ENCODE measurements around the gene RPSA. TPM values are rescaled to one million over a fixed set of nuclear protein-coding genes. Genes with fewer than 3 reads are reported as not detected.

Gene RPSA
- total RNA-seq (2012; rRNA removed) (1,415 and 1,531 TPM in 2 replicates), polyA plus RNA-seq (2012; rRNA removed) (2,710 and 2,851 TPM in 2 replicates), Bru-seq, nascent RNA (percentile 98 among the genes with signal in this experiment), BruChase-seq, experiment 1, labeled RNA remaining after a 6-hour chase (percentile 97 among the genes with signal in this experiment), BruChase-seq, experiment 2, labeled RNA remaining after a 2-hour chase (percentile 93 among the genes with signal in this experiment)
- 2,400 and 3,145 TPM in 2 replicates for polyA plus RNA-seq (2012; cell fraction: cytosol; rRNA removed)
- 832 and 1,064 TPM in 2 replicates for polyA plus RNA-seq (2012; cell fraction: nucleus; rRNA removed; ENCODE audit: low replicate concordance)
- long read RNA-seq, transcript RPSA-201 (7 exons, 1,171 nt), result major isoform, 502 of 555 reads
- long read RNA-seq, partial matches to known transcripts, result 22 of 555 reads
- long read RNA-seq, other reads (novel, unspliced or antisense), result 27 of 555 reads

DNA sequence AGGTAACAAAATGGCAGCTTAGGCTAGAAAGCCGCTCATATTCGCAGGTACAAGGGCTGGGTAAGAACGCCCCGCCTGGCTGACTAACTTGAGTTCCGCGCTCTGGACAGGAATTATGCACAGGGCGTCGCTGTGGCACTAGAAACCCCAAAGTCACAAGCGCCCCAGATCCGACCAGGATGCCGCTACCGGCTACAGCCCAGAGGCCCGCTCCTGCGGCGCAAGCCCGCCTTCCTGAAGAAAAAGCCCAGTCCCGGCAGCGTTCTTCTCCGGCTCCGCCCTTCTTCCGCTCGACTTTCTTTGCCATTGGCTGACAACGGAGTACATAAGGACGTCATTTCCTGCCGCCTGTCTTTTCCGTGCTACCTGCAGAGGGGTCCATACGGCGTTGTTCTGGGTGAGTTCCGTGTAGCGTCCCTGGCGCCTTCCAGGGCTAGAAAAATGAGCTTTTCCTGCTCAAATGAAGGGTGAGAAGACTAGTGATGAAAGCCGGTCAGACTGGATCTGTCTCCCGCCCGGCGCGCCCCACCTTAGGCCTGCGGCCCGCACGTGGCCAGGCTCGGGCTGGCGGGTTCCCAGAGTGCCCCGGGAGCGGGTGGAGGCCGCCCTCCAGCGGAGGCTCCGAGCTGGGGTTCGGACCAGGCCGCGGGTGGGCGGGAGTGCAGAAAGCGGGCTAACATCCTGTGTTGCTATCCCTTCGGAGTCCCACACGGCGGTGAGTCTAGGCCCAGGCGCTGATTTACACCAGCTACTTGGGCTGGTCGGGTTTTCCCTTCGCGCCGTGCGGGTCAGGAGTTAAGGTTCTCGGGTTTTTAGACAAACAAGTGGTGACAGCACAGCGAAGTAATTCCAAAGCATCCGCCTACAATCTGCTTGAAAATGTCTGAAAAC lies at the start of gene RPSA:
RPSA (plus strand) TSS at position 353 of the 891 bp plus-strand sequence. CDS start 934 bp downstream, outside the sequence.
- peak within 1 kb of the TSS; percentile 88 for H3K14ac ChIP-seq (replicated peaks; ENCODE audit: low read depth, low read length)
- peak within 1 kb of the TSS; percentile 96 for H3K23ac ChIP-seq (ENCODE audit: low read depth, low read length)
- H2AK9ac ChIP-seq (replicated peaks; ENCODE audit: low read depth, low read length, poor library complexity), result peak within 1 kb of the TSS; percentile 82
- peaks cover 22 to 37% of the 10 kb centered on the region in 2 experiments for H3K79me1 ChIP-seq (ENCODE audit: low read depth in 1 of 2, low read length in 2 of 2)
- peaks cover 8% of the 10 kb centered on the region; the same call in 1 of the 2 replicates for H3K9me1 ChIP-seq (ENCODE audit: insufficient read depth, low read length)
- H4K8ac ChIP-seq (ENCODE audit: low read depth in 2 of 2, low read length in 2 of 2), result peak within 1 kb of the TSS; percentile 77 to 97
- intact Hi-C loops (cut with micrococcal nuclease) (loop anchor here (1.0 kb wide), 1 partner anchor 22 kb away; no protein-coding TSS in a partner anchor), dilution Hi-C loops (cut with HindIII; ENCODE audit: low sequenced_read_pairs, unreplicated experiment) (no loop called here), in situ Hi-C loops (cut with MboI; ENCODE audit: low sequenced_read_pairs) (no loop called here)
- H3K56ac ChIP-seq (ENCODE audit: extremely low read depth, insufficient read depth, low read length), result peak within 1 kb of the TSS; percentile 94
- 1% methylated on average over 34 of the region's 63 CpGs; no CpG with 5 or more reads in 1 of the 2 experiments for WGBS, 2 experiments (ENCODE audit: extremely low coverage in 2 of 2, insufficient read length in 1 of 2)
- H3K9ac ChIP-seq (ENCODE audit: low read depth, low read length), result peak within 1 kb of the TSS; percentile 96
- H3K18ac ChIP-seq (ENCODE audit: low read depth, low read length), result peak within 1 kb of the TSS; percentile 39
- H3K4ac ChIP-seq (ENCODE audit: low read depth, low read length), result peak within 1 kb of the TSS; percentile 79
- peak; percentile 96 for DNase-seq
- POLR2A ChIA-PET (ENCODE audit: unreplicated experiment), result interaction anchor here (0.6 kb wide), 2 partner anchors 9 to 735 kb away, joined by 3 to 9 read pairs; no protein-coding TSS in a partner anchor
- no peak within 1 kb of the TSS for H2BK120ac ChIP-seq (ENCODE audit: low read depth, low read length)
- peak within 1 kb of the TSS; percentile 88 for H3K4me2 ChIP-seq (ENCODE audit: low read depth, low read length)
- no peaks in the 10 kb centered on the region for H3K9me3 ChIP-seq (ENCODE audit: control insufficient read depth, insufficient read depth, low read length)
- peak within 1 kb of the TSS; percentile 55 for H3K4me3 ChIP-seq (ENCODE audit: insufficient read depth, low read depth, low read length)
- peak within 1 kb of the TSS; percentile 74 for H3K27ac ChIP-seq (ENCODE audit: insufficient read depth, low read length)
- H3K4me1 ChIP-seq (ENCODE audit: control insufficient read depth, insufficient read depth, low read length), result peaks cover 2% of the 10 kb centered on the region; the same call in 1 of the 2 replicates
- no peaks in the 10 kb centered on the region for H3K27me3 ChIP-seq (ENCODE audit: control insufficient read depth, insufficient read depth, low read length)
- peak within 1 kb of the TSS; percentile 87 for H4K5ac ChIP-seq (ENCODE audit: low read depth, low read length)
- peak within 1 kb of the TSS; percentile 90 for H2AFZ ChIP-seq (replicated peaks; ENCODE audit: low read length, poor library complexity)
- H3K36me3 ChIP-seq (ENCODE audit: control insufficient read depth, insufficient read depth, low read length), result peaks cover 28% of the 10 kb centered on the region
- H2AK5ac ChIP-seq (ENCODE audit: low read depth, low read length), result peak within 1 kb of the TSS; percentile 61; the same call in 1 of the 2 replicates
- CTCF ChIA-PET, result no interaction called here
- no peak within 1 kb of the TSS for H2BK15ac ChIP-seq (ENCODE audit: low read depth, low read length)
- peak; percentile 96 for ATAC-seq (ENCODE audit: low read depth)
- H4K91ac ChIP-seq (ENCODE audit: insufficient read depth, low read depth, low read length), result peak within 1 kb of the TSS; percentile 71
- H2BK5ac ChIP-seq (ENCODE audit: low read depth, low read length, poor library complexity, severe bottlenecking), result peak within 1 kb of the TSS; percentile 59
- H2BK20ac ChIP-seq (ENCODE audit: low read depth, low read length), result no peak within 1 kb of the TSS
- H4K20me1 ChIP-seq (ENCODE audit: insufficient read depth, low read length), result peaks cover 33% of the 10 kb centered on the region
- BruUV-seq (replicated peaks), result TSS peak; percentile 66
- TF ChIP-seq MXI1 (IDR thresholded peaks at IDR 0.05; ENCODE audit: borderline replicate concordance, low read depth, low read length) (peak; percentile 92), CEBPB (IDR thresholded peaks at IDR 0.05; ENCODE audit: low read depth, low read length) (no peak), RCOR1 (IDR thresholded peaks at IDR 0.05; ENCODE audit: insufficient replicate concordance, low read length) (no peak), BHLHE40 (IDR thresholded peaks at IDR 0.05; ENCODE audit: low read depth, low read length) (peak; percentile 24; the same call in 1 of the 2 replicates), CTCF (conservative IDR thresholded peaks at IDR 0.05; ENCODE audit: low read depth, low read length) (peak; percentile 31), CHD1 (IDR thresholded peaks at IDR 0.05; ENCODE audit: low read depth, low read length) (peak; percentile 77; the same call in 1 of the 2 replicates), SMC3 (IDR thresholded peaks at IDR 0.05; ENCODE audit: low read depth, low read length) (no peak), RAD21 (IDR thresholded peaks at IDR 0.05; ENCODE audit: low read length) (peak; percentile 20; the same call in 1 of the 2 replicates)
- TF ChIP-seq, protein P1, sequence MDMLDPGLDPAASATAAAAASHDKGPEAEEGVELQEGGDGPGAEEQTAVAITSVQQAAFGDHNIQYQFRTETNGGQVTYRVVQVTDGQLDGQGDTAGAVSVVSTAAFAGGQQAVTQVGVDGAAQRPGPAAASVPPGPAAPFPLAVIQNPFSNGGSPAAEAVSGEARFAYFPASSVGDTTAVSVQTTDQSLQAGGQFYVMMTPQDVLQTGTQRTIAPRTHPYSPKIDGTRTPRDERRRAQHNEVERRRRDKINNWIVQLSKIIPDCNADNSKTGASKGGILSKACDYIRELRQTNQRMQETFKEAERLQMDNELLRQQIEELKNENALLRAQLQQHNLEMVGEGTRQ (IDR thresholded peaks at IDR 0.05; ENCODE audit: low read depth, low read length), result peak; percentile 53; the same call in 1 of the 2 replicates
- TF ChIP-seq, protein P2, sequence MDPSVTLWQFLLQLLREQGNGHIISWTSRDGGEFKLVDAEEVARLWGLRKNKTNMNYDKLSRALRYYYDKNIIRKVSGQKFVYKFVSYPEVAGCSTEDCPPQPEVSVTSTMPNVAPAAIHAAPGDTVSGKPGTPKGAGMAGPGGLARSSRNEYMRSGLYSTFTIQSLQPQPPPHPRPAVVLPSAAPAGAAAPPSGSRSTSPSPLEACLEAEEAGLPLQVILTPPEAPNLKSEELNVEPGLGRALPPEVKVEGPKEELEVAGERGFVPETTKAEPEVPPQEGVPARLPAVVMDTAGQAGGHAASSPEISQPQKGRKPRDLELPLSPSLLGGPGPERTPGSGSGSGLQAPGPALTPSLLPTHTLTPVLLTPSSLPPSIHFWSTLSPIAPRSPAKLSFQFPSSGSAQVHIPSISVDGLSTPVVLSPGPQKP (IDR thresholded peaks at IDR 0.05; ENCODE audit: borderline replicate concordance, low read depth, low read length), result no peak
